Gastroesophageal sphincter (tissue), 4 donors: ENCODE data around the gene TMEM214. TPM values are rescaled to one million over a fixed set of nuclear protein-coding genes. Genes with fewer than 3 reads are reported as not detected.

Experiments
- ATAC-seq: fragments of 150-250 bp; one replicate; pipeline ENCODE4 v1.9.1; 2016; ENCODE audit warnings: mild to moderate bottlenecking, moderate library complexity
- H3K27ac ChIP-seq, 4 donors: fragments of 200-600 bp; sonication (generic) in 3 of 4; 1 replicate in 3 of 4; 2 replicates in 1 of 4; pipeline ENCODE4 v1.5.1; 2016 to 2019
- H3K27me3 ChIP-seq: fragments of 200-600 bp; sonication (generic); one replicate; pipeline ENCODE4 v1.5.1; 2019
- H3K36me3 ChIP-seq, 2 donors: fragments of 200-600 bp; sonication (generic); one replicate each; pipeline ENCODE4 v1.5.1; 2019; ENCODE audit warnings: control low read depth in 1 of 2
- H3K4me1 ChIP-seq, 3 donors: fragments of 200-600 bp; sonication (generic); 1 replicate in 2 of 3; 2 replicates in 1 of 3; pipeline ENCODE4 v1.5.1; 2016 to 2019; ENCODE audit warnings: control low read depth in 2 of 3
- H3K4me3 ChIP-seq, 2 donors: fragments of 200-600 bp; sonication (generic); one replicate each; pipeline ENCODE4 v1.5.1; 2019; ENCODE audit warnings: mild to moderate bottlenecking in 1 of 2, moderate library complexity in 1 of 2
- H3K9me3 ChIP-seq, 3 donors: fragments of 200-600 bp; sonication (generic); one replicate each; pipeline ENCODE4 v1.5.1; 2017 to 2019; ENCODE audit warnings: control low read depth in 2 of 3
- CTCF ChIP-seq, 4 experiments: fragments of 200-600 bp in 2 of 4; fragments of 450-650 bp in 2 of 4; sonication (generic) in 1 of 4; IDR thresholded peaks; one replicate each; pipeline ENCODE4 v1.5.1; 2017 to 2019; ENCODE audit warnings: antibody characterized with exemption in 4 of 4, mild to moderate bottlenecking in 2 of 4, moderate library complexity in 2 of 4
- EP300 ChIP-seq: sonication (generic); formaldehyde crosslinking; IDR thresholded peaks from one replicate; pipeline ENCODE4 v1.6.1; 2017; ENCODE audit warnings: antibody characterized with exemption, mild to moderate bottlenecking
- POLR2A ChIP-seq, 2 donors: fragments of 450-650 bp; IDR thresholded peaks; one replicate each; pipeline ENCODE4 v1.6.1; 2017; ENCODE audit warnings: antibody characterized with exemption in 2 of 2, mild to moderate bottlenecking in 2 of 2, moderate library complexity in 1 of 2
- POLR2AphosphoS5 ChIP-seq: sonication (generic); formaldehyde crosslinking; IDR thresholded peaks from one replicate; pipeline ENCODE4 v1.6.1; 2017; ENCODE audit warnings: antibody characterized with exemption
- WGBS, 2 donors: methylation state at CpG; one replicate each; pipeline ENCODE4 v1.1.5; 2018; ENCODE audit warnings: low coverage in 1 of 2; 5-methylcytosine and 5-hydroxymethylcytosine counted together
- total RNA-seq, 4 donors: library from RNA; depleted of rRNA; stranded (reverse); fragments of >200 nt; gene quantifications; one replicate each; pipeline ENCODE4 v1.1.0, GENCODE V29; 2016

The TMEM214 gene
- total RNA-seq, 4 donors from 2014 or later, result 16.7 to 39.4 (median 30.3) TPM

- peaks cover 0 to 19% of the 10 kb centered on the region in 2 donors for H3K36me3 ChIP-seq
- no peaks in the 10 kb centered on the region for H3K9me3 ChIP-seq
- H3K27ac ChIP-seq, result peak within 1 kb of the TSS; percentile 93 to 98 (median 96)
- peak; percentile 87 for ATAC-seq
- H3K4me1 ChIP-seq, result peaks cover 2 to 98% (median 49%) of the 10 kb centered on the region in 3 donors
- TF ChIP-seq POLR2AphosphoS5, result peak; percentile 63
- TF ChIP-seq CTCF (IDR thresholded peaks at IDR 0.05), result peak in 2 of 4 experiments; percentile 4 to 16
- TF ChIP-seq EP300, result no peak
- peak; percentile 31 to 51 for TF ChIP-seq POLR2A (IDR thresholded peaks at IDR 0.05)
- H3K4me3 ChIP-seq, result peak within 1 kb of the TSS; percentile 63 to 81
- 4% methylated on average over 22 to 23 of the region's 41 CpGs for WGBS, 2 donors
- no peaks in the 10 kb centered on the region for H3K27me3 ChIP-seq
Measured at GRCh38 chr2:27078267-27079194, 45.8 kb downstream of the TMEM214 start, which contains the start of gene EMILIN1. Gene EMILIN1, plus strand, starts transcription at chr2:27078615. Its CDS starts 451 bp downstream, at chr2:27079066.

- Histone ChIP-seq H3K36me3 (peaks cover 0 to 19% of the 10 kb centered on the region in 2 donors), H3K27ac (peak overlapping the region; percentile 93 to 98 (median 96)), H3K4me1 (peaks cover 2 to 98% (median 43%) of the 10 kb centered on the region in 3 donors), H3K27me3 (no peaks in the 10 kb centered on the region), H3K4me3 (peak overlapping the region; percentile 63 to 81), H3K9me3 (no peaks in the 10 kb centered on the region)
- no peak for ATAC-seq
- TF ChIP-seq POLR2A (IDR thresholded peaks at IDR 0.05) (no peak), CTCF (IDR thresholded peaks at IDR 0.05) (no peak), EP300 (no peak), POLR2AphosphoS5 (no peak)
- WGBS, 2 donors, result 23% methylated on average over 6 of the region's 14 CpGs; no CpG with 5 or more reads in 1 of the 2 donors
Measured at GRCh38 chr2:27079233-27080139, 46.7 kb downstream of the TMEM214 start.

- Histone ChIP-seq H3K4me1 (peaks cover 3 to 98% (median 38%) of the 10 kb centered on the region in 3 donors), H3K4me3 (peak overlapping the region; percentile 63 to 81), H3K27me3 (no peaks in the 10 kb centered on the region), H3K27ac (peak overlapping the region; percentile 93 to 98 (median 96)), H3K9me3 (no peaks in the 10 kb centered on the region), H3K36me3 (peaks cover 0 to 19% of the 10 kb centered on the region in 2 donors)
- ATAC-seq, result no peak
- TF ChIP-seq POLR2A (IDR thresholded peaks at IDR 0.05) (no peak), EP300 (no peak), CTCF (IDR thresholded peaks at IDR 0.05) (no peak), POLR2AphosphoS5 (no peak)
- WGBS, 2 donors, result 20% methylated on average over 1 of the region's 7 CpGs; no CpG with 5 or more reads in 1 of the 2 donors
Measured at GRCh38 chr2:27080140-27080469, 47.3 kb downstream of the TMEM214 start.

- H3K4me3 ChIP-seq, result peak overlapping the region; percentile 63 to 81
- H3K9me3 ChIP-seq, result no peaks in the 10 kb centered on the region
- no CpG with 5 or more reads among the region's 14 CpGs for WGBS, 2 donors
- no peak for ATAC-seq
- H3K36me3 ChIP-seq, result peaks cover 0 to 19% of the 10 kb centered on the region in 2 donors
- no peak for TF ChIP-seq EP300
- no peak for TF ChIP-seq POLR2AphosphoS5
- no peak for TF ChIP-seq CTCF (IDR thresholded peaks at IDR 0.05)
- TF ChIP-seq POLR2A (IDR thresholded peaks at IDR 0.05), result no peak
- no peaks in the 10 kb centered on the region for H3K27me3 ChIP-seq
- peaks cover 6 to 98% (median 38%) of the 10 kb centered on the region in 3 donors for H3K4me1 ChIP-seq
- peak overlapping the region; percentile 93 to 98 (median 96) for H3K27ac ChIP-seq
Measured at GRCh38 chr2:27080603-27080936, 47.8 kb downstream of the TMEM214 start.
